WTC11 (cell line): ENCODE results near the gene CD4. TPM values are rescaled to one million over a fixed set of nuclear protein-coding genes. Genes with fewer than 3 reads are reported as not detected.

Experiments
- ATAC-seq: fragments of 200-7000 bp; cut with Tn5 transposase; 2 replicates; pipeline ENCODE4 v1.10.0; 2021; ENCODE audit warnings: mild to moderate bottlenecking, moderate library complexity
- CTCF ChIA-PET: fragments of 300-600 bp; sonication (Branson Sonifier 250); formaldehyde crosslinking; loops from one replicate; lab custom pipeline; 2021; ENCODE audit warnings: antibody characterized with exemption; lab: Charles Lee
- POLR2A ChIA-PET: fragments of 350-600 bp; sonication (Branson Sonifier 250); formaldehyde crosslinking; loops from one replicate; lab custom pipeline; 2021; ENCODE audit warnings: antibody characterized with exemption; lab: Charles Lee
- DNase-seq: peaks from one replicate; pipeline ENCODE4 v3.0.0; 2021; ENCODE audit warnings: low spot score
- H3K27ac Mint-ChIP-seq: 2 replicates; pipeline ENCODE4 v1.8.0; 2021; ENCODE audit warnings: mixed read lengths
- H3K27me3 Mint-ChIP-seq: 2 replicates; pipeline ENCODE4 v1.8.0; 2021; ENCODE audit warnings: low read depth, mild to moderate bottlenecking, moderate library complexity, mixed read lengths
- H3K36me3 Mint-ChIP-seq: 2 replicates; pipeline ENCODE4 v1.8.0; 2021; ENCODE audit warnings: mixed read lengths
- H3K4me1 Mint-ChIP-seq: 2 replicates; pipeline ENCODE4 v1.8.0; 2022; ENCODE audit warnings: mixed read lengths
- H3K4me3 Mint-ChIP-seq: 2 replicates; pipeline ENCODE4 v1.8.0; 2021; ENCODE audit warnings: mild to moderate bottlenecking, moderate library complexity, mixed read lengths
- H3K9me3 Mint-ChIP-seq: 2 replicates; pipeline ENCODE4 v1.8.0; 2021; ENCODE audit warnings: mixed read lengths
- AR ChIP-seq: fragments of 250-450 bp; sonication (Bioruptor Pico); IDR thresholded peaks from 2 replicates; pipeline ENCODE4 v1.9.0; 2021; ENCODE audit warnings: mild to moderate bottlenecking
- E2F1 ChIP-seq: sonication (generic); formaldehyde crosslinking; IDR thresholded peaks from 2 replicates; pipeline ENCODE4 v1.8.0; 2022; ENCODE audit warnings: mild to moderate bottlenecking, missing genetic modification reagents
- EMX1 ChIP-seq: fragments of 250-450 bp; sonication (Bioruptor Pico); IDR thresholded peaks from 2 replicates; pipeline ENCODE4 v1.8.0; 2021; ENCODE audit warnings: mild to moderate bottlenecking
- ERG ChIP-seq: fragments of 250-450 bp; sonication (Bioruptor Pico); IDR thresholded peaks from 2 replicates; pipeline ENCODE4 v1.8.0; 2021; ENCODE audit warnings: mild to moderate bottlenecking
- GABPB1 ChIP-seq: sonication (generic); formaldehyde crosslinking; IDR thresholded peaks from 2 replicates; pipeline ENCODE4 v1.8.1; 2023; ENCODE audit warnings: mild to moderate bottlenecking, missing genetic modification reagents
- HMGA2 ChIP-seq: fragments of 250-450 bp; sonication (Bioruptor Pico); IDR thresholded peaks from 2 replicates; pipeline ENCODE4 v1.4.0; 2021; ENCODE audit warnings: mild to moderate bottlenecking, moderate library complexity
- IRF2 ChIP-seq: sonication (generic); formaldehyde crosslinking; IDR thresholded peaks from 2 replicates; pipeline ENCODE4 v1.8.0; 2022; ENCODE audit warnings: low read depth, missing genetic modification reagents, borderline replicate concordance
- JUN ChIP-seq: sonication (generic); formaldehyde crosslinking; IDR thresholded peaks from 2 replicates; pipeline ENCODE4 v1.8.0; 2023; ENCODE audit warnings: mild to moderate bottlenecking, missing genetic modification reagents
- MAX ChIP-seq: sonication (generic); formaldehyde crosslinking; IDR thresholded peaks from 2 replicates; pipeline ENCODE4 v1.8.0; 2022; ENCODE audit warnings: mild to moderate bottlenecking, missing genetic modification reagents
- NFATC4 ChIP-seq: fragments of 250-450 bp; sonication (Bioruptor Pico); IDR thresholded peaks from 2 replicates; pipeline ENCODE4 v1.9.0; 2021; ENCODE audit warnings: mild to moderate bottlenecking
- SP1 ChIP-seq: sonication (generic); formaldehyde crosslinking; conservative IDR thresholded peaks from 2 replicates; pipeline ENCODE4 v1.8.1; 2022; ENCODE audit warnings: missing genetic modification reagents
- STAT6 ChIP-seq: sonication (generic); formaldehyde crosslinking; conservative IDR thresholded peaks from 2 replicates; pipeline ENCODE4 v1.8.1; 2023; ENCODE audit warnings: mild to moderate bottlenecking, low read depth, missing genetic modification reagents, moderate library complexity
- USF1 ChIP-seq: sonication (generic); formaldehyde crosslinking; IDR thresholded peaks from 2 replicates; pipeline ENCODE4 v1.8.0; 2022; ENCODE audit warnings: mild to moderate bottlenecking, missing genetic modification reagents
- ZNF532 ChIP-seq: fragments of 250-450 bp; sonication (Bioruptor Pico); IDR thresholded peaks from 2 replicates; pipeline ENCODE4 v1.9.0; 2021; ENCODE audit warnings: mild to moderate bottlenecking, borderline replicate concordance
- total RNA-seq: library from RNA; stranded (reverse); gene quantifications from 3 replicates; pipeline ENCODE4 v1.2.3, GENCODE V29; 2021

Gene CD4
- total RNA-seq, 1 experiment from 2014 or later = 2.5 TPM

- Mint-ChIP-seq H3K27ac (no peak overlapping the region), H3K36me3 (no peaks in the 10 kb centered on the region), H3K9me3 (no peaks in the 10 kb centered on the region), H3K4me1 (peaks cover 29% of the 10 kb centered on the region), H3K4me3 (no peak overlapping the region), H3K27me3 (peaks cover 14% of the 10 kb centered on the region)
- DNase-seq (no peak), ATAC-seq (no peak)
- POLR2A ChIA-PET = interaction anchor here (1.9 kb wide), 1 partner anchor 29 kb away, joined by 6 read pairs; the partner anchor contains the start of gene MLF2
- CTCF ChIA-PET = interaction anchor here (0.5 to 3.5 kb wide), 6 partner anchors 15 to 53 kb away, joined by 3 to 28 read pairs (median 3); partner anchors contain the start of gene MLF2
- TF ChIP-seq NFATC4 (CRISPR knock-in tag) (no peak), EMX1 (CRISPR knock-in tag) (no peak), HMGA2 (CRISPR knock-in tag) (no peak), ZNF532 (CRISPR knock-in tag) (no peak), SP1 (CRISPR knock-in tag) (no peak), AR (no peak), IRF2 (CRISPR knock-in tag) (no peak)
Measured at GRCh38 chr12:6782119-6782518, 7.2 kb upstream of the CD4 start.

GRCh38 chr12:6782850-6783566 lies 6.3 kb upstream of the CD4 start:
- H3K9me3 Mint-ChIP-seq = no peaks in the 10 kb centered on the region
- no peaks in the 10 kb centered on the region for H3K36me3 Mint-ChIP-seq
- no peak overlapping the region for H3K27ac Mint-ChIP-seq
- no peak overlapping the region for H3K4me3 Mint-ChIP-seq
- no peak for TF ChIP-seq JUN (CRISPR knock-in tag)
- no peak for TF ChIP-seq GABPB1 (CRISPR knock-in tag)
- peaks cover 5% of the 10 kb centered on the region for H3K27me3 Mint-ChIP-seq
- ATAC-seq (no peak), DNase-seq (no peak)
- CTCF ChIA-PET = interaction anchor here (0.5 to 3.5 kb wide), 4 partner anchors 16 to 52 kb away, joined by 3 to 28 read pairs (median 4); partner anchors contain the start of gene MLF2
- POLR2A ChIA-PET = interaction anchor here (0.9 to 1.9 kb wide), 2 partner anchors 30 to 46 kb away, joined by 3 to 6 read pairs; partner anchors contain the start of gene MLF2
- H3K4me1 Mint-ChIP-seq = peaks cover 27% of the 10 kb centered on the region

GRCh38 chr12:6783828-6784227 lies 5.5 kb upstream of the CD4 start:
- DNase-seq (no peak), ATAC-seq (no peak)
- ChIA-PET CTCF (interaction anchor here (1.0 to 1.4 kb wide), 2 partner anchors 30 to 47 kb away, joined by 3 read pairs; no protein-coding TSS in a partner anchor), POLR2A (interaction anchor here (0.9 kb wide), 1 partner anchor 45 kb away, joined by 3 read pairs; no protein-coding TSS in a partner anchor)
- H3K4me3 Mint-ChIP-seq = no peak overlapping the region
- peaks cover 19% of the 10 kb centered on the region for H3K4me1 Mint-ChIP-seq
- no peaks in the 10 kb centered on the region for H3K36me3 Mint-ChIP-seq
- no peaks in the 10 kb centered on the region for H3K9me3 Mint-ChIP-seq
- H3K27ac Mint-ChIP-seq = no peak overlapping the region
- H3K27me3 Mint-ChIP-seq = no peaks in the 10 kb centered on the region; the same call in none of the 2 replicates
- TF ChIP-seq MAX (CRISPR knock-in tag) (no peak), E2F1 (CRISPR knock-in tag) (no peak), USF1 (CRISPR knock-in tag) (no peak), ERG (CRISPR knock-in tag) (no peak), GABPB1 (CRISPR knock-in tag) (no peak), STAT6 (no peak)
